Activated naive CD8-positive, alpha-beta T cell treated with anti-CD3 and anti-CD28 coated beads, Interleukin-2, amount 50 U/mL, for 24 hours (primary cell): Measurements from ENCODE around the gene HAUS3.
A peak's percentile ranks its signal among the peaks of the same experiment; 100 is the strongest.

ENCODE experiments used
- ATAC-seq: fragments of 150-1000 bp; cut with Tn5 transposase; one replicate; pipeline ENCODE4 v1.10.0; 2021
- DNase-seq: peaks from one replicate; pipeline ENCODE4 v3.0.0; 2021
- H3K27ac Mint-ChIP-seq: one replicate; pipeline ENCODE4 v1.8.0; 2021; ENCODE audit warnings: mild to moderate bottlenecking, mixed read lengths
- H3K27me3 Mint-ChIP-seq: one replicate; pipeline ENCODE4 v1.8.0; 2021; ENCODE audit warnings: mixed read lengths
- H3K36me3 Mint-ChIP-seq: one replicate; pipeline ENCODE4 v1.8.0; 2021; ENCODE audit warnings: low read depth, mixed read lengths
- H3K4me1 Mint-ChIP-seq: one replicate; pipeline ENCODE4 v1.8.0; 2021; ENCODE audit warnings: mixed read lengths
- H3K4me3 Mint-ChIP-seq: one replicate; pipeline ENCODE4 v1.8.0; 2021; ENCODE audit warnings: mild to moderate bottlenecking, moderate library complexity, mixed read lengths
- H3K9me3 Mint-ChIP-seq: one replicate; pipeline ENCODE4 v1.8.0; 2021; ENCODE audit warnings: mixed read lengths

The HAUS3 gene, protein sequence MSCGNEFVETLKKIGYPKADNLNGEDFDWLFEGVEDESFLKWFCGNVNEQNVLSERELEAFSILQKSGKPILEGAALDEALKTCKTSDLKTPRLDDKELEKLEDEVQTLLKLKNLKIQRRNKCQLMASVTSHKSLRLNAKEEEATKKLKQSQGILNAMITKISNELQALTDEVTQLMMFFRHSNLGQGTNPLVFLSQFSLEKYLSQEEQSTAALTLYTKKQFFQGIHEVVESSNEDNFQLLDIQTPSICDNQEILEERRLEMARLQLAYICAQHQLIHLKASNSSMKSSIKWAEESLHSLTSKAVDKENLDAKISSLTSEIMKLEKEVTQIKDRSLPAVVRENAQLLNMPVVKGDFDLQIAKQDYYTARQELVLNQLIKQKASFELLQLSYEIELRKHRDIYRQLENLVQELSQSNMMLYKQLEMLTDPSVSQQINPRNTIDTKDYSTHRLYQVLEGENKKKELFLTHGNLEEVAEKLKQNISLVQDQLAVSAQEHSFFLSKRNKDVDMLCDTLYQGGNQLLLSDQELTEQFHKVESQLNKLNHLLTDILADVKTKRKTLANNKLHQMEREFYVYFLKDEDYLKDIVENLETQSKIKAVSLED

GRCh38 chr4:2241410-2242353, at the start of gene HAUS3, which contains the start of gene POLN:
Gene HAUS3 (minus strand): TSS chr4:2242121. CDS start chr4:2240946, 1,175 bp downstream.
Gene POLN (minus strand): TSS chr4:2242121. CDS start chr4:2229231, 12,890 bp downstream.
- ATAC-seq (peak; percentile 94), DNase-seq (peak; percentile 99)
- peak within 1 kb of the TSS; percentile 76 for H3K27ac Mint-ChIP-seq
- H3K9me3 Mint-ChIP-seq = no peaks in the 10 kb centered on the region
- no peaks in the 10 kb centered on the region for H3K27me3 Mint-ChIP-seq
- H3K4me3 Mint-ChIP-seq = peak within 1 kb of the TSS; percentile 83
- H3K4me1 Mint-ChIP-seq = peaks cover 54% of the 10 kb centered on the region
- H3K36me3 Mint-ChIP-seq = peaks cover 20% of the 10 kb centered on the region

GRCh38 chr4:2290974-2291704, 49.2 kb upstream of the HAUS3 start:
- H3K36me3 Mint-ChIP-seq = no peaks in the 10 kb centered on the region
- H3K27me3 Mint-ChIP-seq = no peaks in the 10 kb centered on the region
- peaks cover 34% of the 10 kb centered on the region for H3K4me1 Mint-ChIP-seq
- peak overlapping the region; percentile 62 for H3K4me3 Mint-ChIP-seq
- ATAC-seq = peak; percentile 70
- peak; percentile 64 for DNase-seq
- no peaks in the 10 kb centered on the region for H3K9me3 Mint-ChIP-seq
- peak overlapping the region; percentile 35 for H3K27ac Mint-ChIP-seq

- Mint-ChIP-seq H3K27ac (peak overlapping the region; percentile 35), H3K9me3 (no peaks in the 10 kb centered on the region), H3K4me1 (peaks cover 31% of the 10 kb centered on the region), H3K4me3 (peak overlapping the region; percentile 62), H3K36me3 (no peaks in the 10 kb centered on the region), H3K27me3 (no peaks in the 10 kb centered on the region)
- DNase-seq (no peak), ATAC-seq (no peak)
Observed at GRCh38 chr4:2290488-2290887, 48.6 kb upstream of the HAUS3 start.

GRCh38 chr4:2289955-2290333, 48.0 kb upstream of the HAUS3 start:
- Mint-ChIP-seq H3K27me3 (no peaks in the 10 kb centered on the region), H3K27ac (no peak overlapping the region), H3K9me3 (no peaks in the 10 kb centered on the region), H3K4me1 (peaks cover 28% of the 10 kb centered on the region), H3K4me3 (no peak overlapping the region), H3K36me3 (no peaks in the 10 kb centered on the region)
- no peak for DNase-seq
- no peak for ATAC-seq

GRCh38 chr4:2289311-2289954, 47.5 kb upstream of the HAUS3 start:
- H3K9me3 Mint-ChIP-seq = no peaks in the 10 kb centered on the region
- no peaks in the 10 kb centered on the region for H3K27me3 Mint-ChIP-seq
- no peak overlapping the region for H3K27ac Mint-ChIP-seq
- no peaks in the 10 kb centered on the region for H3K36me3 Mint-ChIP-seq
- peaks cover 29% of the 10 kb centered on the region for H3K4me1 Mint-ChIP-seq
- H3K4me3 Mint-ChIP-seq = no peak overlapping the region
- ATAC-seq (no peak), DNase-seq (no peak)

DNA sequence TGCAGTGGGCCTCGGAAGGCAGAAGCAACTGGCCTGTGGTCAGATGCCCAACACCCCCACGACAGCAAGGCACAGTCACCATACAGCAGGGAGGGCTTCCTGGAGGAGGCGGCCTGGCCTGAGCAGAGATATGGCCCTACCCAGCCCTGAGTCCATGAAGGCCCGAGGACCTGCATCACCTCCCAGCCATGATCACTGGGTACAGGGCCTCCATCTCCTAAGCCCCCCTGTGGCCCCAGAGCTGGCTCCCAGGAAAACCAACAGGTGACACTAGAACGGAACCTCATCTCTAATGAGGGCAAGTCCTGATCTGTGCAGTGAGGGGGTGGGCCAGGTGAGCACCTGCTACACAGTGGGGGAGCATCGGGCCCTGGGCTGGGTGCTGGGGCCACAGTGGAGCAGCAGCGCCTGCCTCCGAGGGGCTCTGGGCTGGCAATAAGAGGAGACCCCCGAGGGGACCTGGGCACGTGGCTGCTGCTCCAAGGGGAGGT, 46.2 kb upstream of the HAUS3 start:
- no peak for DNase-seq

DNA sequence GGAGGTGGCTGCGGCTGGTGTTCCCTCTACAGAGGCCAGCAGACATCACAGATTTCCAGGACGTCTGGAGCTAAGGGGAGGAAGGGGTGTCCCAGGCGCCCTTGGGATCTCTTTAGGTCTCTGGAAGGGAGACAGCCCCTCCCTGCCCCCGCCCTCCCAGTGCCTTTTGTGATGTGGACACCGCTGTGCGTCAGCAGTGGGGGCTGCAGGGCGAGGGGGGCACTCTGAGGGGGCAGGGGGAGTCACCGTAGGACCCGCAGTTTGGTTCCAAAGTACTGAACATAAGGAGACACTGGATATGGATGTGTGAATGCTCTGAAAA, 45.6 kb upstream of the HAUS3 start:
- H3K4me1 Mint-ChIP-seq = peaks cover 29% of the 10 kb centered on the region
- ATAC-seq (no peak), DNase-seq (no peak)
- no peaks in the 10 kb centered on the region for H3K36me3 Mint-ChIP-seq
- H3K9me3 Mint-ChIP-seq = no peaks in the 10 kb centered on the region
- H3K4me3 Mint-ChIP-seq = no peak overlapping the region
- H3K27ac Mint-ChIP-seq = no peak overlapping the region
- no peaks in the 10 kb centered on the region for H3K27me3 Mint-ChIP-seq

More for the DNA sequence above, 46.2 kb upstream of the HAUS3 start:
- Mint-ChIP-seq H3K4me3 (no peak overlapping the region), H3K27me3 (no peaks in the 10 kb centered on the region), H3K27ac (no peak overlapping the region), H3K9me3 (no peaks in the 10 kb centered on the region), H3K4me1 (peaks cover 25% of the 10 kb centered on the region), H3K36me3 (no peaks in the 10 kb centered on the region)
- no peak for ATAC-seq

- no peaks in the 10 kb centered on the region for H3K9me3 Mint-ChIP-seq
- no peaks in the 10 kb centered on the region for H3K36me3 Mint-ChIP-seq
- no peak for ATAC-seq
- no peaks in the 10 kb centered on the region for H3K27me3 Mint-ChIP-seq
- H3K4me1 Mint-ChIP-seq = peaks cover 33% of the 10 kb centered on the region
- H3K27ac Mint-ChIP-seq = no peak overlapping the region
- no peak for DNase-seq
- no peak overlapping the region for H3K4me3 Mint-ChIP-seq
Observed at GRCh38 chr4:2286904-2287593, 45.1 kb upstream of the HAUS3 start.

DNA sequence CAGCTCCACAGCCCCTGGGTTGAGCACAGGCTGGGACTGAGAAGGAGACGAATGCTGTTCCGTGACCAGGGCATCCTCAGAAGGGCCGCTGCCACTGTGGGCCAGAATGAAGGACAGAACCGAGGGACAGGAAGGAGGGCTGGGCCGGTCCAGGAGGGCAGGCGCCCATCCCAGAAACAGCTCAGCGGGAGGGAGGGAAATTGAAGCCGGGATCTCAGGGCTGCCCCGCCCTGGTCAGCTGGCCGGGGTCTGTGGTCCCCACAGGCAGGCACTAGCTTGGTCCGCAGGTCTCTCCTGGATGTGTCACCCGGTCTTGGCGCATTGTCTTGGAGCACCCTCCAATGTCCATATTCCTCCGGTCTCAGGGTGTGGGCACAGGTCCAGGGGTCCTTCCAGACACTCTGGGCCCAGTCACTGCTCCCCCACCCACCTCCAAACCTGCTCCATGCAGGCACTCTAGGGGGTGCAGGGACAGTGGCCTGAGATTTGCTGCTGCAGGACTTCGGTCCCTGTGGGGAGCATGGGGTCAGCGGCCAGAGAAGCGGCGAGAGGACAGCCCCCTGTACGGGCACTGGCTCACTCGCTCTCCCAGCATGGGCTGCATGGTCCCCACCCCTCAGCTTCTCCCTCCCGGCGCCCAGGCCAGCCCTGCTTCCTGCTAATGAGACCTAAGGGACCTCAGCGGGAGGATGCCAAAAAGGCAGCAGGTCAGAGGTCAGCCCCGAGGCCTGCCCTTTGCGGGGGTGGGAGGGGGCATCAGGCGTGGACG, 43.9 kb upstream of the HAUS3 start:
- no peaks in the 10 kb centered on the region for H3K36me3 Mint-ChIP-seq
- DNase-seq = no peak
- H3K4me3 Mint-ChIP-seq = no peak overlapping the region
- no peak overlapping the region for H3K27ac Mint-ChIP-seq
- ATAC-seq = no peak
- peaks cover 37% of the 10 kb centered on the region for H3K4me1 Mint-ChIP-seq
- H3K27me3 Mint-ChIP-seq = no peaks in the 10 kb centered on the region
- no peaks in the 10 kb centered on the region for H3K9me3 Mint-ChIP-seq

DNA sequence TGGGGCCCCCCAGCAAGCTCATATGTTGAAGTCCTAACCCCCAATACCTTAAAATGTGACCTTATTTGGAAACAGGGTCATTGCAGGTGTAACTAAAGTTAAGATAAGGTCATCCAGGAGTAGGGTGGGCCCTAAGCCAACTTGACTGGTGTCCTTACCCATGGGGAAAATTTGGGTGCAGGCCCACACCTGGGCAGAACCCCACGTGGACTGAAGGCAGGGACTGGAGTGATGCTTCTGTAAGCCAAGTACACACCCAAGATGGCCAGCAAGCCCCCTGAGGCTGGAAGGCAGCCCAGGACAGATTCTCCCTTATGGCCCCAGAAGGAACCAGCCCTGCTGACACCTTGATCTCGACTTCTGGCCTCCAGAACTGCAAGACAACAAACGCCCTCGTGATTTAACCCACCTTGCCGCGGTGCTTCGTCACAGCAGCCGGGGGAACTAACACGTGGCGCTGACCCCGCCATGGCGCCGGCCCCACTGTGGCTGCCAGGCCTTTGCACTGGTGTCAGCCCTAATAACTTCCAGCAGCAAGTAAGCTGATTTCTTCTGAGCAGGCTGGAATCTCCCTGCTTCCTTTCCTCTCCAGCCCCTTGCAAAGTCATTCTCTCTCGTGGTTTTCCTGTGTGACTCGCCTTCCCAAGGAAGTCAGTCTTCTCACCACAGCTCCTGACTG, 43.2 kb upstream of the HAUS3 start:
- ATAC-seq (no peak), DNase-seq (no peak)
- H3K9me3 Mint-ChIP-seq = no peaks in the 10 kb centered on the region
- no peaks in the 10 kb centered on the region for H3K27me3 Mint-ChIP-seq
- peaks cover 33% of the 10 kb centered on the region for H3K4me1 Mint-ChIP-seq
- H3K36me3 Mint-ChIP-seq = no peaks in the 10 kb centered on the region
- H3K4me3 Mint-ChIP-seq = no peak overlapping the region
- H3K27ac Mint-ChIP-seq = no peak overlapping the region

- no peaks in the 10 kb centered on the region for H3K36me3 Mint-ChIP-seq
- ATAC-seq (no peak), DNase-seq (no peak)
- peaks cover 29% of the 10 kb centered on the region for H3K4me1 Mint-ChIP-seq
- no peak overlapping the region for H3K27ac Mint-ChIP-seq
- no peaks in the 10 kb centered on the region for H3K9me3 Mint-ChIP-seq
- H3K4me3 Mint-ChIP-seq = no peak overlapping the region
- no peaks in the 10 kb centered on the region for H3K27me3 Mint-ChIP-seq
Observed at GRCh38 chr4:2284161-2284933, 42.4 kb upstream of the HAUS3 start.
